SK-N-MC (cell line): ENCODE results near the gene MRGPRF.

Experiments used
- EZH2 ChIP-seq: fragments of 200-600 bp; sonication (generic); IDR thresholded peaks from one replicate; pipeline ENCODE4 v1.6.1; 2017; ENCODE audit warnings: antibody characterized with exemption
- POLR2AphosphoS5 ChIP-seq: IDR thresholded peaks from 2 replicates; pipeline ENCODE4 v1.6.1; 2012; ENCODE audit warnings: mild to moderate bottlenecking, low read depth, low read length, borderline replicate concordance

GRCh38 chr11:69050592-69051380 lies 37.7 kb upstream of the MRGPRF start:
- TF ChIP-seq EZH2 (no peak), POLR2AphosphoS5 (no peak)
